Adrenal gland (tissue), 12 donors: ENCODE measurements around the gene WBP4. TPM values are rescaled to one million over a fixed set of nuclear protein-coding genes. Genes with fewer than 3 reads are reported as not detected.
A peak's percentile ranks its signal among the peaks of the same experiment; 100 is the strongest.

Experiments used
- DNase-seq, 7 donors: peaks; one replicate each; pipeline ENCODE4 v3.0.0-alpha.2; 2019 to 2020
- H3K27ac ChIP-seq, 5 donors: fragments of 200-600 bp; sonication (generic) in 4 of 5; 1 replicate in 3 of 5; 2 replicates in 2 of 5; pipeline versions ENCODE4 v1.5.1 to v1.8.0; 2016 to 2020; ENCODE audit warnings: mild to moderate bottlenecking in 1 of 5
- H3K27me3 ChIP-seq: fragments of 200-600 bp; 2 replicates; pipeline ENCODE4 v1.8.0; 2021
- H3K36me3 ChIP-seq, 2 donors: fragments of 200-600 bp; replicated peaks in 1 of 2; 1 replicate in 1 of 2; 2 replicates in 1 of 2; pipeline versions ENCODE4 v1.5.1 to v1.8.0; 2018 to 2022
- H3K4me1 ChIP-seq, 2 donors: fragments of 200-600 bp; replicated peaks in 1 of 2; 1 replicate in 1 of 2; 2 replicates in 1 of 2; pipeline versions ENCODE4 v1.5.1 to v1.8.0; 2018 to 2021
- H3K4me3 ChIP-seq, 4 donors: fragments of 200-600 bp; sonication (generic) in 3 of 4; one replicate each; pipeline ENCODE4 v1.5.1; 2016 to 2018
- H3K9me3 ChIP-seq, 3 donors: fragments of 200-600 bp; sonication (generic) in 1 of 3; replicated peaks in 1 of 3; 1 replicate in 2 of 3; 2 replicates in 1 of 3; pipeline versions ENCODE4 v1.5.1 to v1.8.0; 2016 to 2021
- CTCF ChIP-seq, 6 experiments: fragments of 450-650 bp in 4 of 6; fragments of 200-600 bp in 2 of 6; sonication (generic) in 1 of 6; IDR thresholded peaks; 1 replicate in 5 of 6; 2 replicates in 1 of 6; pipeline versions ENCODE4 v1.5.1 to v1.8.0; 2016 to 2021; ENCODE audit warnings: antibody characterized with exemption in 6 of 6, mild to moderate bottlenecking in 2 of 6, moderate library complexity in 1 of 6
- POLR2A ChIP-seq, 2 donors: fragments of 450-650 bp; IDR thresholded peaks; one replicate each; pipeline ENCODE4 v1.6.1; 2017; ENCODE audit warnings: antibody characterized with exemption in 2 of 2, mild to moderate bottlenecking in 2 of 2, moderate library complexity in 1 of 2
- WGBS, 4 donors: extraction: QIAGEN DNeasy Blood & Tissue Kit in 2 of 4; methylation state at CpG; one replicate each; pipeline versions ENCODE4 v1.1.5 to v1.1.7; 2013 to 2017; 5-methylcytosine and 5-hydroxymethylcytosine counted together
- intact Hi-C, 2 donors: fragments of 100-400 bp; cut with DNase I; formaldehyde crosslinking; loops; one replicate each; pipeline versions ENCODE4 v1.14.1 to v1.15.0; 2022 to 2023
- polyA plus RNA-seq, 3 donors: library from polyadenylated mRNA; stranded (reverse); fragments of 200-250 nt in 2 of 3; fragments of 350-450 nt in 1 of 3; fragmentation: Illumina TruSeq in 1 of 3; extraction: RNeasy Lipid Tissue Mini Kit (QIAGEN cat#74804) in 1 of 3; gene quantifications; one replicate each; pipeline ENCODE4 v1.2.3, GENCODE V29; 2013 to 2014
- total RNA-seq, 9 donors: library from RNA; depleted of rRNA in 4 of 9; stranded (reverse); fragments of >200 nt in 4 of 9; fragments of 120-200 nt in 1 of 9; fragmentation: NEBNext Ultra II Directional in 1 of 9; extraction: Animal tissue kit (Norgen Biotek cat#: 25700) in 1 of 9; gene quantifications; one replicate each; pipeline versions ENCODE4 v1.1.0 to v1.2.4, GENCODE V29; 2013 to 2023
- donor health status: healthy with polysubstance abuse.
- donor health status: Bipolar disorder and iron deficiency.
- donor health status: DM: yes; HTN: yes; CAD: no.
- donor health status: DM: no; HTN: no; CAD: no.
- donor health status: DM: no; HTN: no; CAD: no.
- donor health status: DM: yes; HTN: yes; CAD: no.

WBP4 gene
- total and polyA plus RNA-seq, 12 donors, result 8.1 to 28.5 (median 13.4) TPM

GRCh38 chr13:41065078-41065477, 3.8 kb downstream of the WBP4 start:
- no peak for TF ChIP-seq CTCF (IDR thresholded peaks at IDR 0.05)
- TF ChIP-seq POLR2A (IDR thresholded peaks at IDR 0.05), result no peak
- H3K36me3 ChIP-seq, result peaks cover 0 to 44% of the 10 kb centered on the region in 2 donors
- intact Hi-C loops, result no loop called here
- no peak for DNase-seq
- H3K27me3 ChIP-seq, result no peaks in the 10 kb centered on the region
- peaks cover 32 to 35% of the 10 kb centered on the region in 2 donors for H3K4me1 ChIP-seq
- peak overlapping the region in 4 of 5 donors; percentile 15 to 97 (median 68) for H3K27ac ChIP-seq
- H3K4me3 ChIP-seq, result peak overlapping the region in 1 of 4 donors; percentile 16
- H3K9me3 ChIP-seq, result no peaks in the 10 kb centered on the region

GRCh38 chr13:41074523-41074922, 13.2 kb downstream of the WBP4 start:
- DNase-seq, result no peak
- intact Hi-C loops, result loop anchor here in 1 of 2 donors (10.0 kb wide), 1 partner anchor 160 kb away; no protein-coding TSS in a partner anchor
- 80 to 87% (median 86%) methylated on average over 9 of the region's 9 CpGs for WGBS, 4 donors
- H3K4me3 ChIP-seq, result no peak overlapping the region
- no peaks in the 10 kb centered on the region for H3K9me3 ChIP-seq
- no peaks in the 10 kb centered on the region for H3K27me3 ChIP-seq
- H3K4me1 ChIP-seq, result no peaks in the 10 kb centered on the region
- H3K36me3 ChIP-seq, result peaks cover 0 to 74% of the 10 kb centered on the region in 2 donors
- no peak overlapping the region for H3K27ac ChIP-seq
- TF ChIP-seq POLR2A (IDR thresholded peaks at IDR 0.05) (no peak), CTCF (IDR thresholded peaks at IDR 0.05) (no peak)

- Histone ChIP-seq H3K4me3 (no peak overlapping the region), H3K27me3 (no peaks in the 10 kb centered on the region), H3K9me3 (no peaks in the 10 kb centered on the region), H3K36me3 (peaks cover 0 to 69% of the 10 kb centered on the region in 2 donors), H3K4me1 (no peaks in the 10 kb centered on the region), H3K27ac (no peak overlapping the region)
- TF ChIP-seq CTCF (IDR thresholded peaks at IDR 0.05), result peak; percentile 41 to 68 (median 60)
- TF ChIP-seq POLR2A (IDR thresholded peaks at IDR 0.05), result no peak
- 27 to 43% (median 33%) methylated on average over 1 of the region's 1 CpG for WGBS, 4 donors
- DNase-seq, result peak in 2 of 7 donors; percentile 48 to 54
- intact Hi-C loops, result loop anchor here (5.0 to 10.0 kb wide), 2 partner anchors 147 to 160 kb away; no protein-coding TSS in a partner anchor
These were observed 13.7 kb downstream of the WBP4 start for GRCh38 chr13:41075034-41075433.

- H3K36me3 ChIP-seq, result peaks cover 0 to 64% of the 10 kb centered on the region in 2 donors
These were observed 14.2 kb downstream of the WBP4 start for GRCh38 chr13:41075485-41075884.

More at GRCh38 chr13:41075485-41075884, 14.2 kb downstream of the WBP4 start:
- Histone ChIP-seq H3K4me3 (no peak overlapping the region), H3K4me1 (no peaks in the 10 kb centered on the region), H3K27me3 (no peaks in the 10 kb centered on the region), H3K27ac (no peak overlapping the region), H3K9me3 (no peaks in the 10 kb centered on the region)
- WGBS, 4 donors, result 80 to 87% (median 85%) methylated on average over 7 of the region's 7 CpGs
- DNase-seq, result no peak
- intact Hi-C loops, result loop anchor here (5.0 to 10.0 kb wide), 2 partner anchors 147 to 159 kb away; no protein-coding TSS in a partner anchor
- TF ChIP-seq CTCF (IDR thresholded peaks at IDR 0.05) (no peak), POLR2A (IDR thresholded peaks at IDR 0.05) (no peak)
